ENCODE data around the gene DNAH17. TPM values are rescaled to one million over a fixed set of nuclear protein-coding genes. Genes with fewer than 3 reads are reported as not detected.

Gene DNAH17
- total and polyA plus RNA-seq, 2 donors (not counting 3 experiments of a cell fraction or from before 2014, with no cell fraction given): not detected

GRCh38 chr17:78559749-78560368, 17.3 kb downstream of the DNAH17 start:
- no peak overlapping the region for H3K4me2 ChIP-seq (ENCODE audit: insufficient read depth, low read length)
- H3K79me2 ChIP-seq (ENCODE audit: control insufficient read depth, insufficient read depth, low read length): no peaks in the 10 kb centered on the region
- dilution Hi-C loops (cut with MboI; ENCODE audit: extremely low pct_ligation_motif_present, low sequenced_read_pairs) (no loop called here), intact Hi-C loops (cut with micrococcal nuclease) (no loop called here)
- no peaks in the 10 kb centered on the region for H3K9me3 ChIP-seq (replicated peaks; ENCODE audit: control insufficient read depth, insufficient read depth, low read length)
- H3K27me3 ChIP-seq (ENCODE audit: control insufficient read depth in 2 of 2, insufficient read depth in 2 of 2, low read length in 2 of 2): peaks cover 3 to 17% of the 10 kb centered on the region in 2 experiments
- no peak overlapping the region for H3K9ac ChIP-seq (replicated peaks; ENCODE audit: extremely low read depth, insufficient read depth, low read length)
- POLR2A ChIA-PET: no interaction called here
- H4K20me1 ChIP-seq (replicated peaks; ENCODE audit: control insufficient read depth, extremely low read depth, insufficient read depth, low read length): no peaks in the 10 kb centered on the region
- CTCF ChIA-PET: no interaction called here
- H3K4me1 ChIP-seq (ENCODE audit: control insufficient read depth, extremely low read depth, insufficient read depth, low read length): no peaks in the 10 kb centered on the region
- H3K9me1 ChIP-seq (replicated peaks; ENCODE audit: control insufficient read depth, extremely low read depth, insufficient read depth, low read length): no peaks in the 10 kb centered on the region
- no peak for TF ChIP-seq CTCF (IDR thresholded peaks at IDR 0.05; ENCODE audit: extremely low read depth in 1 of 2, insufficient read depth in 1 of 2, low read depth in 1 of 2, low read length in 2 of 2)
- no peak for TF ChIP-seq MYC (IDR thresholded peaks at IDR 0.05; ENCODE audit: low read depth, low read length)
- no peak for TF ChIP-seq POLR2A (IDR thresholded peaks at IDR 0.05; ENCODE audit: low read depth, low read length)
- TF ChIP-seq EZH2 (IDR thresholded peaks at IDR 0.05; ENCODE audit: borderline replicate concordance, low read depth, low read length, severe bottlenecking): no peak
- TF ChIP-seq JUN (IDR thresholded peaks at IDR 0.05; ENCODE audit: borderline replicate concordance, insufficient read depth, insufficient read length, low read depth): no peak
- no peak for TF ChIP-seq MAX (IDR thresholded peaks at IDR 0.05; ENCODE audit: insufficient read depth, insufficient read length)
- FAIRE-seq: no peak
- BruUV-seq (replicated peaks): no TSS peak
- DNase-seq (ENCODE audit: low read depth, low spot score): no peak
- H3K36me3 ChIP-seq (ENCODE audit: control insufficient read depth in 2 of 2, extremely low read depth in 1 of 2, insufficient read depth in 2 of 2, low read length in 2 of 2): no peaks in the 10 kb centered on the region
- no peak overlapping the region for H3K27ac ChIP-seq (ENCODE audit: insufficient read depth, low read depth, low read length)
- H2AFZ ChIP-seq (ENCODE audit: low read depth, low read length): no peak overlapping the region
- no peak overlapping the region for H3K4me3 ChIP-seq (replicated peaks in 1 of 3; ENCODE audit: insufficient read depth in 1 of 3, low read depth in 1 of 3, low read length in 3 of 3)

Data from endothelial cell of umbilical vein (primary cell).